Testis (tissue), 2 donors: ENCODE data around the gene L3HYPDH.

ENCODE experiments used
- CTCF ChIP-seq, 3 experiments: fragments of 450-650 bp in 2 of 3; fragments of 200-600 bp in 1 of 3; sonication (generic) in 1 of 3; IDR thresholded peaks; one replicate each; pipeline ENCODE4 v1.5.1; 2016 to 2019; ENCODE audit warnings: antibody characterized with exemption in 3 of 3, mild to moderate bottlenecking in 2 of 3, moderate library complexity in 1 of 3
- POLR2A ChIP-seq: fragments of 450-650 bp; IDR thresholded peaks from one replicate; pipeline ENCODE4 v1.6.1; 2017; ENCODE audit warnings: antibody characterized with exemption, mild to moderate bottlenecking, moderate library complexity

- TF ChIP-seq CTCF (IDR thresholded peaks at IDR 0.05) = peak in 1 of 3 experiments; percentile 9
- no peak for TF ChIP-seq POLR2A
Measured at GRCh38 chr14:59425322-59425935, 58.8 kb downstream of the L3HYPDH start.
